Fibroblast of lung (primary cell): ENCODE data around the gene PRPSAP2.

Experiments used
- CTCF ChIP-seq, 2 donors: IDR thresholded peaks in 1 of 2; conservative IDR thresholded peaks in 1 of 2; 1 replicate in 1 of 2; 2 replicates in 1 of 2; pipeline ENCODE4 v1.5.1; 2011 to 2012; ENCODE audit warnings: low read length in 2 of 2, control low read depth in 1 of 2, inconsistent platforms in 1 of 2, low read depth in 1 of 2, mild to moderate bottlenecking in 1 of 2
- EZH2 ChIP-seq: IDR thresholded peaks from 2 replicates; pipeline ENCODE4 v1.5.1; 2012; ENCODE audit warnings: low read length, control low read depth, mild to moderate bottlenecking; ENCODE audit errors: missing control alignments

GRCh38 chr17:18946536-18946935 lies 88.6 kb downstream of the PRPSAP2 start:
- TF ChIP-seq CTCF (conservative IDR thresholded peaks at IDR 0.05 in 1 of 2, IDR thresholded peaks at IDR 0.05 in 1 of 2; ENCODE audit: low read depth in 1 of 2, low read length in 2 of 2) (no peak), EZH2 (no peak)
